ENCODE data around the gene NR2F6. TPM values are rescaled to one million over a fixed set of nuclear protein-coding genes. Genes with fewer than 3 reads are reported as not detected.
A peak's percentile ranks its signal among the peaks of the same experiment; 100 is the strongest.

The NR2F6 gene
- total RNA-seq, 4 donors from 2014 or later = 42.1 to 217 (median 142) TPM

GRCh38 chr19:17205237-17206140 is 40.2 kb downstream of the NR2F6 start:
- peaks cover 0 to 79% (median 0%) of the 10 kb centered on the region in 3 donors for H3K36me3 ChIP-seq
- peak; percentile 70 to 89 (median 80) for DNase-seq
- no peak for TF ChIP-seq POLR2A (IDR thresholded peaks at IDR 0.05)
- TF ChIP-seq CTCF (IDR thresholded peaks at IDR 0.05) = peak; percentile 46 to 91 (median 69)
- no peak overlapping the region for H3K27ac ChIP-seq
- H3K9me3 ChIP-seq = no peaks in the 10 kb centered on the region
- no peaks in the 10 kb centered on the region for H3K4me1 ChIP-seq
- H3K27me3 ChIP-seq = no peaks in the 10 kb centered on the region
- no peak overlapping the region for H3K4me3 ChIP-seq

- TF ChIP-seq CTCF (IDR thresholded peaks at IDR 0.05) (no peak), POLR2A (IDR thresholded peaks at IDR 0.05) (no peak)
- H3K27me3 ChIP-seq = no peaks in the 10 kb centered on the region
- H3K4me3 ChIP-seq = no peak overlapping the region
- DNase-seq = no peak
- H3K27ac ChIP-seq = no peak overlapping the region
- H3K36me3 ChIP-seq = peaks cover 0 to 79% (median 0%) of the 10 kb centered on the region in 3 donors
- no peaks in the 10 kb centered on the region for H3K4me1 ChIP-seq
- no peaks in the 10 kb centered on the region for H3K9me3 ChIP-seq
Observed at GRCh38 chr19:17202713-17203112, 43.0 kb downstream of the NR2F6 start.

GRCh38 chr19:17202249-17202648 is 43.5 kb downstream of the NR2F6 start:
- TF ChIP-seq CTCF (IDR thresholded peaks at IDR 0.05) (no peak), POLR2A (IDR thresholded peaks at IDR 0.05) (no peak)
- H3K36me3 ChIP-seq = peaks cover 0 to 82% (median 0%) of the 10 kb centered on the region in 3 donors
- H3K27ac ChIP-seq = no peak overlapping the region
- H3K27me3 ChIP-seq = no peaks in the 10 kb centered on the region
- H3K4me3 ChIP-seq = no peak overlapping the region
- H3K4me1 ChIP-seq = no peaks in the 10 kb centered on the region
- H3K9me3 ChIP-seq = no peaks in the 10 kb centered on the region
- DNase-seq = no peak

DNA sequence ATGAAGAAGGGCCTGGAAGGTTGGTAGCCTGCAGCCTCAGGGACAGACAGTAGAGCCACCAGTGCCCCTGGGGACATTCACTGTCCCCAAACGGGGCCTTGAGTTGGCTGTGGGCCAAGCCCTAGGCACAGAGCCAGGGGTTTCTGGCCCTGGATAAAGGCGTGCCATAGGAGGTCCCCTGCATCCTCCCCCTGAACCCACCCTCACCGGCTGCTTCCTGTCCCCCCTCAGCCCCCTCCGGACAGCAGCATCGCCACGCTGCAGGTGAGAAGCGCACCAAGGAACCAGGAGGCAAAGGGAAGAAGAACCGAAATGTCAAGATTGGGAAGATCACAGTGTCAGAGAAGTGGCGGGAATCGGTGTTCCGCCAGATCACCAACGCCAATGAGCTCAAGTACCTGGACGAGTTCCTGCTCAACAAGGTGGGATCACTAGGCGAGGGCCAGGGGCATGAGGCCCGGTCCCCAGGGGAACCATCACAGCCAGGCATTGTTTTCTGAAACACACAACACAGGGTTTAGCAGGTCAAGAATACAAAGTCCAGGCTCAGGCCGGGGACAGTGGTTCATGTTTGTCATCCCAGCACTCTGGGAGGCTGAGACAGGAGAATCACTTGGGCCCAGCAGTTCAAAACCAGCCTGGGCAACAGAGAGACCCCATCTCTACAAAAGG is 45.2 kb downstream of the NR2F6 start:
- no peak for DNase-seq
- H3K9me3 ChIP-seq = no peaks in the 10 kb centered on the region
- H3K4me3 ChIP-seq = no peak overlapping the region
- TF ChIP-seq POLR2A (IDR thresholded peaks at IDR 0.05) = no peak
- TF ChIP-seq CTCF (IDR thresholded peaks at IDR 0.05) = no peak
- no peaks in the 10 kb centered on the region for H3K27me3 ChIP-seq
- no peaks in the 10 kb centered on the region for H3K4me1 ChIP-seq
- H3K27ac ChIP-seq = no peak overlapping the region
- H3K36me3 ChIP-seq = peaks cover 0 to 77% (median 0%) of the 10 kb centered on the region in 3 donors

DNA sequence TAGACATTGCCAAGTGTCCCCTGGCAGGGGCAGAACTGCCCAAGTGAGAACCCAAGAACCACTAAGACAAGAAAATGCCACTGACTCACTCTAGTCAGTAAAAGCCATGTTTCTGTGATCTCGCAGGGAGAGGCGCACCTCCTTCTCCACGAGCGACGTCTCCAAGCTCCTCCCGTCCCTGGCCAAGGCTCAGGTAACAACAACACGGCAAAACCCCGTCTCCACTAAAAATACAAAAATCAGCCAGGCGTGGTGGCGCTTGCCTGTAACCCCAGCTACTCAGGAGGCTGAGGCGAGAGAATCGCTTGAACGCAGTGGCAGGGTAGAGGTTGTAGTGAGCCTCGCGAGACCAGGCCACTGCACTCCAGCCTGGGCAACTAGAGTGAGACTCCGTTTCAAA is 48.1 kb downstream of the NR2F6 start:
- no peaks in the 10 kb centered on the region for H3K4me1 ChIP-seq
- H3K27me3 ChIP-seq = no peaks in the 10 kb centered on the region
- DNase-seq = peak in 1 of 3 donors; percentile 24
- H3K36me3 ChIP-seq = peaks cover 0 to 87% (median 0%) of the 10 kb centered on the region in 3 donors
- TF ChIP-seq POLR2A (IDR thresholded peaks at IDR 0.05) (no peak), CTCF (IDR thresholded peaks at IDR 0.05) (no peak)
- H3K9me3 ChIP-seq = no peaks in the 10 kb centered on the region
- H3K4me3 ChIP-seq = no peak overlapping the region
- H3K27ac ChIP-seq = no peak overlapping the region

All from Peyer's patch (tissue), 4 donors.